Activated CD4-positive, alpha-beta T cell treated with anti-CD3 and anti-CD28 coated beads, Interleukin-2, amount 50 U/mL, for 48 hours (primary cell): ENCODE results near the gene TPD52L1.

Source experiments
- DNase-seq, 2 experiments: peaks; one replicate each; pipeline ENCODE4 v3.0.0-alpha.2; 2020

TPD52L1 gene

GRCh38 chr6:125215252-125215819 lies 61.8 kb downstream of the TPD52L1 start:
- no peak for DNase-seq

GRCh38 chr6:125216015-125216414 lies 62.4 kb downstream of the TPD52L1 start:
- no peak for DNase-seq

GRCh38 chr6:125217369-125217768 lies 63.8 kb downstream of the TPD52L1 start:
- no peak for DNase-seq

- no peak for DNase-seq
Observed at GRCh38 chr6:125217992-125218391, 64.4 kb downstream of the TPD52L1 start.

- no peak for DNase-seq
Observed at GRCh38 chr6:125219361-125219895, 65.9 kb downstream of the TPD52L1 start.

GRCh38 chr6:125220712-125221111 lies 67.1 kb downstream of the TPD52L1 start:
- no peak for DNase-seq

- no peak for DNase-seq
Observed at GRCh38 chr6:125222531-125223455, 69.2 kb downstream of the TPD52L1 start.

- DNase-seq, result no peak
Observed at GRCh38 chr6:125224231-125224861, 70.8 kb downstream of the TPD52L1 start.

- DNase-seq, result no peak
Observed at GRCh38 chr6:125227244-125227643, 73.7 kb downstream of the TPD52L1 start.

- DNase-seq, result no peak
Observed at GRCh38 chr6:125228981-125229479, 75.5 kb downstream of the TPD52L1 start.

GRCh38 chr6:125230674-125231073 lies 77.1 kb downstream of the TPD52L1 start:
- DNase-seq, result no peak

GRCh38 chr6:125231133-125231532 lies 77.6 kb downstream of the TPD52L1 start:
- DNase-seq, result no peak

GRCh38 chr6:125231574-125232343 lies 78.2 kb downstream of the TPD52L1 start:
- no peak for DNase-seq

- DNase-seq, result no peak
Observed at GRCh38 chr6:125232466-125232865, 78.9 kb downstream of the TPD52L1 start.

- DNase-seq, result no peak
Observed at GRCh38 chr6:125233202-125233601, 79.6 kb downstream of the TPD52L1 start.

GRCh38 chr6:125236536-125237327 lies 83.2 kb downstream of the TPD52L1 start:
- DNase-seq, result no peak

- no peak for DNase-seq
Observed at GRCh38 chr6:125237764-125238163, 84.2 kb downstream of the TPD52L1 start.

- DNase-seq, result no peak
Observed at GRCh38 chr6:125245109-125245508, 91.5 kb downstream of the TPD52L1 start.

- no peak for DNase-seq
Observed at GRCh38 chr6:125245523-125246264, 92.1 kb downstream of the TPD52L1 start.

- no peak for DNase-seq
Observed at GRCh38 chr6:125246566-125246965, 93.0 kb downstream of the TPD52L1 start.

- DNase-seq, result no peak
Observed at GRCh38 chr6:125248136-125248535, 94.6 kb downstream of the TPD52L1 start.
